ENCODE results near the gene GALNT6.

DNA sequence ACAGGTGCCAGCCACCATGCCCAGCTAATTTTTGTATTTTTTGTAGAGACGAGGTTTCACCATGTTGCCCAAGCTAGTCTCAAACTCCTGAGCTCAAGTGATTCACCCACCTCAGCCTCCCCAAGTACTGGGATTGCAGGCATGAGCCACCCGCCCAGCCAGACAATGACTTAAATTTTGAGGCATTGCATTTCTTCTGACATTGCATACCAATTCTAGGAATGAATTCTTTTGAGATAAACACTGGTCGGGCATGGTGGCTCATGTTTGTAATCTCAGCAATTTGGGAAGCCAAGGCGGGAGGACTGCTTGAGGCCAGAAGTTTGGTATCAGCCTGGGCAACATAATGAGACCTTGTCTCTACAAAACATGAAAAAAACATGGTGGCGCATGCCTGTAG, 42.2 kb downstream of the GALNT6 start:
- TF ChIP-seq, protein P1, sequence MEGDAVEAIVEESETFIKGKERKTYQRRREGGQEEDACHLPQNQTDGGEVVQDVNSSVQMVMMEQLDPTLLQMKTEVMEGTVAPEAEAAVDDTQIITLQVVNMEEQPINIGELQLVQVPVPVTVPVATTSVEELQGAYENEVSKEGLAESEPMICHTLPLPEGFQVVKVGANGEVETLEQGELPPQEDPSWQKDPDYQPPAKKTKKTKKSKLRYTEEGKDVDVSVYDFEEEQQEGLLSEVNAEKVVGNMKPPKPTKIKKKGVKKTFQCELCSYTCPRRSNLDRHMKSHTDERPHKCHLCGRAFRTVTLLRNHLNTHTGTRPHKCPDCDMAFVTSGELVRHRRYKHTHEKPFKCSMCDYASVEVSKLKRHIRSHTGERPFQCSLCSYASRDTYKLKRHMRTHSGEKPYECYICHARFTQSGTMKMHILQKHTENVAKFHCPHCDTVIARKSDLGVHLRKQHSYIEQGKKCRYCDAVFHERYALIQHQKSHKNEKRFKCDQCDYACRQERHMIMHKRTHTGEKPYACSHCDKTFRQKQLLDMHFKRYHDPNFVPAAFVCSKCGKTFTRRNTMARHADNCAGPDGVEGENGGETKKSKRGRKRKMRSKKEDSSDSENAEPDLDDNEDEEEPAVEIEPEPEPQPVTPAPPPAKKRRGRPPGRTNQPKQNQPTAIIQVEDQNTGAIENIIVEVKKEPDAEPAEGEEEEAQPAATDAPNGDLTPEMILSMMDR (conservative IDR thresholded peaks at IDR 0.05; ENCODE audit: low read depth, low read length) = no peak
- TF ChIP-seq EZH2 (IDR thresholded peaks at IDR 0.05; ENCODE audit: low read length, unreplicated experiment) (no peak), EZH2phosphoT487 (IDR thresholded peaks at IDR 0.05; ENCODE audit: borderline replicate concordance, low read length) (no peak)

Data from PC-3 (cell line).